GM12891 (cell line): Measurements from ENCODE around the gene MYO18A.
A peak's percentile ranks its signal among the peaks of the same experiment; 100 is the strongest.

Experiments
- DNase-seq: peaks from one replicate; pipeline ENCODE4 v3.0.0; 2011; ENCODE audit warnings: low spot score; ENCODE audit not compliant: insufficient read length
- FAIRE-seq: peaks from 2 replicates; lab custom pipeline; 2011; peaks lifted over from hg19 to GRCh38; lab: Jason Lieb, UNC
- PAX5 ChIP-seq: IDR thresholded peaks from 2 replicates; pipeline ENCODE4 v1.6.1; 2011; ENCODE audit warnings: low read length, moderate library complexity, mild to moderate bottlenecking; ENCODE audit not compliant: insufficient read depth, severe bottlenecking
- POLR2A ChIP-seq: IDR thresholded peaks from 2 replicates; pipeline ENCODE4 v1.6.1; 2011; ENCODE audit warnings: low read depth, low read length, control low read depth
- POLR2AphosphoS5 ChIP-seq: IDR thresholded peaks from 2 replicates; pipeline ENCODE4 v1.6.1; 2011; ENCODE audit warnings: low read depth, low read length, control low read depth
- POU2F2 ChIP-seq: IDR thresholded peaks from 2 replicates; pipeline ENCODE4 v1.6.1; 2011; ENCODE audit warnings: low read depth, mild to moderate bottlenecking, control low read depth, low read length, moderate library complexity
- SPI1 ChIP-seq: IDR thresholded peaks from 2 replicates; pipeline ENCODE4 v1.6.1; 2011; ENCODE audit warnings: low read depth, low read length, control low read depth
- TAF1 ChIP-seq: IDR thresholded peaks from 2 replicates; pipeline ENCODE4 v1.6.1; 2011; ENCODE audit warnings: low read depth, low read length, control low read depth

Gene MYO18A

GRCh38 chr17:29159306-29159860, 20.8 kb downstream of the MYO18A start:
- no peak for TF ChIP-seq POLR2A
- TF ChIP-seq POU2F2, result no peak
- TF ChIP-seq TAF1, result no peak
- TF ChIP-seq POLR2AphosphoS5, result no peak
- TF ChIP-seq SPI1, result no peak
- no peak for TF ChIP-seq PAX5
- FAIRE-seq (no peak), DNase-seq (no peak)

- FAIRE-seq, result no peak
- DNase-seq, result no peak
- TF ChIP-seq POU2F2 (no peak), POLR2AphosphoS5 (no peak), TAF1 (no peak), PAX5 (no peak), POLR2A (no peak)
Measured at GRCh38 chr17:29158488-29159275, 21.5 kb downstream of the MYO18A start.

- FAIRE-seq (no peak), DNase-seq (no peak)
- TF ChIP-seq POLR2AphosphoS5 (no peak), TAF1 (no peak), PAX5 (no peak), POLR2A (no peak), SPI1 (no peak), POU2F2 (no peak)
Measured at GRCh38 chr17:29158096-29158487, 22.1 kb downstream of the MYO18A start.

GRCh38 chr17:29157310-29157709, 22.9 kb downstream of the MYO18A start:
- FAIRE-seq (no peak), DNase-seq (no peak)
- TF ChIP-seq PAX5 (no peak), POU2F2 (no peak), POLR2AphosphoS5 (no peak), POLR2A (no peak), SPI1 (no peak), TAF1 (no peak)

GRCh38 chr17:29156781-29157180, 23.4 kb downstream of the MYO18A start:
- no peak for DNase-seq
- TF ChIP-seq POU2F2 (no peak), POLR2A (no peak), SPI1 (no peak), TAF1 (no peak), PAX5 (no peak), POLR2AphosphoS5 (no peak)
- FAIRE-seq, result no peak

- no peak for DNase-seq
- TF ChIP-seq POLR2A (no peak), SPI1 (no peak), POU2F2 (no peak), TAF1 (no peak), PAX5 (no peak), POLR2AphosphoS5 (no peak)
- no peak for FAIRE-seq
Measured at GRCh38 chr17:29155966-29156338, 24.2 kb downstream of the MYO18A start.

- DNase-seq (no peak), FAIRE-seq (no peak)
- TF ChIP-seq SPI1, result peak; percentile 66
- no peak for TF ChIP-seq POLR2A
- TF ChIP-seq TAF1, result no peak
Measured at GRCh38 chr17:29155227-29155965, 24.8 kb downstream of the MYO18A start.

GRCh38 chr17:29154516-29155226, 25.5 kb downstream of the MYO18A start:
- FAIRE-seq, result no peak
- no peak for TF ChIP-seq POLR2AphosphoS5
- no peak for TF ChIP-seq PAX5
- TF ChIP-seq TAF1, result no peak
- no peak for TF ChIP-seq POU2F2
- DNase-seq, result no peak

- FAIRE-seq (no peak), DNase-seq (no peak)
- TF ChIP-seq TAF1, result no peak
- TF ChIP-seq SPI1, result no peak
- no peak for TF ChIP-seq POLR2AphosphoS5
- no peak for TF ChIP-seq PAX5
- no peak for TF ChIP-seq POU2F2
- TF ChIP-seq POLR2A, result no peak
Measured at GRCh38 chr17:29151567-29151966, 28.6 kb downstream of the MYO18A start.
